Ascending aorta (tissue), 2 donors: ENCODE results near the gene MESP1. TPM values are rescaled to one million over a fixed set of nuclear protein-coding genes. Genes with fewer than 3 reads are reported as not detected.

Experiments
- DNase-seq, 2 donors: peaks; one replicate each; pipeline ENCODE4 v3.0.0-alpha.2; 2019; ENCODE audit warnings: low spot score in 2 of 2
- H3K27ac ChIP-seq, 2 donors: fragments of 200-600 bp; sonication (generic); one replicate each; pipeline ENCODE4 v1.5.1; 2016 to 2017; ENCODE audit warnings: mild to moderate bottlenecking in 1 of 2
- H3K27me3 ChIP-seq: fragments of 200-600 bp; sonication (generic); one replicate; pipeline ENCODE4 v1.5.1; 2017
- H3K36me3 ChIP-seq, 2 donors: fragments of 200-600 bp; sonication (generic); one replicate each; pipeline ENCODE4 v1.5.1; 2016
- H3K4me1 ChIP-seq, 2 donors: fragments of 200-600 bp; sonication (generic); one replicate each; pipeline ENCODE4 v1.5.1; 2016 to 2017; ENCODE audit warnings: mild to moderate bottlenecking in 1 of 2
- H3K4me3 ChIP-seq, 2 donors: fragments of 200-600 bp; sonication (generic); one replicate each; pipeline ENCODE4 v1.5.1; 2016 to 2017; ENCODE audit warnings: mild to moderate bottlenecking in 1 of 2
- H3K9me3 ChIP-seq, 2 donors: fragments of 200-600 bp; sonication (generic); one replicate each; pipeline ENCODE4 v1.5.1; 2016
- intact Hi-C: fragments of 100-400 bp; cut with DNase I; formaldehyde crosslinking; loops from one replicate; pipeline ENCODE4 v1.15.1; 2023
- total RNA-seq: library from RNA; depleted of rRNA; stranded (reverse); fragments of >200 nt; gene quantifications from one replicate; pipeline ENCODE4 v1.1.0, GENCODE V29; 2016
- TF ChIP-seq, protein P1 (sequence below), 3 experiments: fragments of 200-600 bp in 2 of 3; fragments of 450-650 bp in 1 of 3; sonication (generic) in 2 of 3; IDR thresholded peaks; one replicate each; pipeline ENCODE4 v1.5.1; 2016 to 2019; ENCODE audit warnings: antibody characterized with exemption in 3 of 3, mild to moderate bottlenecking in 1 of 3, moderate library complexity in 1 of 3

Gene MESP1
- total RNA-seq, 1 donor from 2014 or later, result 0.85 TPM

DNA sequence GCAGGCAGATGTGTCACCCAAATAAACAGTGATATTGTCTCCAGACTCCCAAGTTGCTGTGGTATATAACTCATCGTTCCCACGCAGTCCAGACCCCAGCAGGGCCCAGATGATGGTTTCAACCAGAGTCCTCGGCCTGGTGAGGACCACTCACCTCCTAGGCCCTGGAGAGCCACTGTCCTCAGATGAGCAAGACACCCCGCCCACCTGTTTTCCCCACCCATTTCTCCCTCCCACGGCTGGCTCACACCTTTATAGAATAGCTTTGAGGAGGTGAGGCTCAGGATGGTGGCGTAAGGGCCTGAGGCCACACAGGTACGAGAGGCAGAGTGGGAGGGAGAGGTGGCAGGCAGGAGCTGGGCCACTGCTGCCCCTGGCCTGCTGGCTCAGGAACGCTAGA, 7.5 kb downstream of the MESP1 start:
- Histone ChIP-seq H3K27ac (no peak overlapping the region), H3K4me1 (no peaks in the 10 kb centered on the region), H3K9me3 (no peaks in the 10 kb centered on the region), H3K36me3 (no peaks in the 10 kb centered on the region), H3K4me3 (no peak overlapping the region), H3K27me3 (no peaks in the 10 kb centered on the region)
- intact Hi-C loops, result no loop called here
- TF ChIP-seq, protein P1, sequence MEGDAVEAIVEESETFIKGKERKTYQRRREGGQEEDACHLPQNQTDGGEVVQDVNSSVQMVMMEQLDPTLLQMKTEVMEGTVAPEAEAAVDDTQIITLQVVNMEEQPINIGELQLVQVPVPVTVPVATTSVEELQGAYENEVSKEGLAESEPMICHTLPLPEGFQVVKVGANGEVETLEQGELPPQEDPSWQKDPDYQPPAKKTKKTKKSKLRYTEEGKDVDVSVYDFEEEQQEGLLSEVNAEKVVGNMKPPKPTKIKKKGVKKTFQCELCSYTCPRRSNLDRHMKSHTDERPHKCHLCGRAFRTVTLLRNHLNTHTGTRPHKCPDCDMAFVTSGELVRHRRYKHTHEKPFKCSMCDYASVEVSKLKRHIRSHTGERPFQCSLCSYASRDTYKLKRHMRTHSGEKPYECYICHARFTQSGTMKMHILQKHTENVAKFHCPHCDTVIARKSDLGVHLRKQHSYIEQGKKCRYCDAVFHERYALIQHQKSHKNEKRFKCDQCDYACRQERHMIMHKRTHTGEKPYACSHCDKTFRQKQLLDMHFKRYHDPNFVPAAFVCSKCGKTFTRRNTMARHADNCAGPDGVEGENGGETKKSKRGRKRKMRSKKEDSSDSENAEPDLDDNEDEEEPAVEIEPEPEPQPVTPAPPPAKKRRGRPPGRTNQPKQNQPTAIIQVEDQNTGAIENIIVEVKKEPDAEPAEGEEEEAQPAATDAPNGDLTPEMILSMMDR (IDR thresholded peaks at IDR 0.05), result no peak
- DNase-seq, result no peak

DNA sequence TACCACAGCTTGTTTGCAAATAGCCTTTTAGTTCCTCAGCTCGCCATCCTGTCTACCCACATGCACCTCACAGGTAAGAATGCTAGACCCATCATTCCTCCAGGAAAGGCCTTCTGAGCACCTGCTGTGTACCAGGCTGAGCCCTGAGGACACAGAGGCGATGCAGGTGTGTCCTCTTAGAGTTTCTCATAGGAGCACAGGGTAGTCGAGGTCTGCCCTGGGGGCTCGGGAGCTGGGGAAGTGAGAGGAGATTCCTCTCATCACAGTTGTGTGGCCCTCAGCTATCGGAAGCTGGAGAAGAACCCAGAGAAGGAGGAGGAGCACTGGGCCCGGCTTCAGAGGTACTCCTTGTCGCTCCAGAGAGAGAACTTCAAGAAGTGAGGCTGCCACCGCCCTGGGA, 8.0 kb downstream of the MESP1 start:
- intact Hi-C loops, result no loop called here
- Histone ChIP-seq H3K9me3 (no peaks in the 10 kb centered on the region), H3K4me1 (no peaks in the 10 kb centered on the region), H3K27me3 (no peaks in the 10 kb centered on the region), H3K27ac (no peak overlapping the region), H3K4me3 (no peak overlapping the region), H3K36me3 (no peaks in the 10 kb centered on the region)
- no peak for DNase-seq
- TF ChIP-seq, protein P1 (IDR thresholded peaks at IDR 0.05), result no peak

DNA sequence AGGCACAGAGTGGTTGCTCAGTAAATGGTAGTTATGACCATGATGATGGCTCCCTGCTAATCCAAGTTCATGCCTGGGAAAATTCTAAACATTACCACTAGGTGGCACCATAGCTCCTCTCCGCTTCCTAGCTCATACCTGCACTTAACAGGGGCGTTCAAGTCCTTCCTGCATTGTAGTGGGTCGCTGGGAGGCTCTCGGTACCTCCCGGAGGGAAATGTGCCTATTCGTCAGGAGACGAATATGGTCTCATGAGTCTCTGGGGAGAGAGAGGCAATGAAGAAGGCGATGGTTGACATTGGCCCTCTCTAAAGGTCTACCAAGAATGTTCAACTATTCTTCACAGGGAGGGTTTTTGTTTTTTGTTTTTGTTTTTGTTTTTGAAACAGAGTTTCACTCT, 10.9 kb downstream of the MESP1 start:
- TF ChIP-seq, protein P1 (IDR thresholded peaks at IDR 0.05), result peak; percentile 84 to 92 (median 87)
- Histone ChIP-seq H3K9me3 (no peaks in the 10 kb centered on the region), H3K27ac (no peak overlapping the region), H3K36me3 (no peaks in the 10 kb centered on the region), H3K4me1 (no peaks in the 10 kb centered on the region), H3K27me3 (no peaks in the 10 kb centered on the region), H3K4me3 (no peak overlapping the region)
- DNase-seq, result peak in 1 of 2 donors; percentile 77
- intact Hi-C loops, result no loop called here

DNA sequence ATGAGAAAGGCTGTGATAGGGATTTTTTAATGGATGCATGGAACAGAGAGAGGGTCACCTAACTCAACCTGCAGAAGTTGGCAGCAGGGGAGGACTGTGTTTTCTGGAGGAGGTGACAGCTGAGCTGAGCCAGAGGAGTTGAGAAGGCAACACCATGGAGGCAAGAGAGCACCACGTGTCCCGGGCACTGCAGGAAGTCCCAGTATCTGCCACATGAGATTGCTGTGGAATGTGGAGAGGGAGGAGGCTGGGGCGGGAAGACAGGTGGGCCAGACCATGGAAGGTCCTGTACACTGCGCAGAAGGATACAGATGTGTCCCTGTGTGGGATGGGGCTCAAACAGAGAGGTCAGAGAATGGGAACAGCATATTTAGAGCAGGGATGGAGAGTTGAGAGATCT, 15.3 kb downstream of the MESP1 start:
- Histone ChIP-seq H3K4me1 (no peaks in the 10 kb centered on the region), H3K9me3 (no peaks in the 10 kb centered on the region), H3K36me3 (no peaks in the 10 kb centered on the region), H3K27me3 (no peaks in the 10 kb centered on the region), H3K27ac (no peak overlapping the region), H3K4me3 (no peak overlapping the region)
- TF ChIP-seq, protein P1 (IDR thresholded peaks at IDR 0.05), result no peak
- intact Hi-C loops, result no loop called here
- DNase-seq, result no peak

DNA sequence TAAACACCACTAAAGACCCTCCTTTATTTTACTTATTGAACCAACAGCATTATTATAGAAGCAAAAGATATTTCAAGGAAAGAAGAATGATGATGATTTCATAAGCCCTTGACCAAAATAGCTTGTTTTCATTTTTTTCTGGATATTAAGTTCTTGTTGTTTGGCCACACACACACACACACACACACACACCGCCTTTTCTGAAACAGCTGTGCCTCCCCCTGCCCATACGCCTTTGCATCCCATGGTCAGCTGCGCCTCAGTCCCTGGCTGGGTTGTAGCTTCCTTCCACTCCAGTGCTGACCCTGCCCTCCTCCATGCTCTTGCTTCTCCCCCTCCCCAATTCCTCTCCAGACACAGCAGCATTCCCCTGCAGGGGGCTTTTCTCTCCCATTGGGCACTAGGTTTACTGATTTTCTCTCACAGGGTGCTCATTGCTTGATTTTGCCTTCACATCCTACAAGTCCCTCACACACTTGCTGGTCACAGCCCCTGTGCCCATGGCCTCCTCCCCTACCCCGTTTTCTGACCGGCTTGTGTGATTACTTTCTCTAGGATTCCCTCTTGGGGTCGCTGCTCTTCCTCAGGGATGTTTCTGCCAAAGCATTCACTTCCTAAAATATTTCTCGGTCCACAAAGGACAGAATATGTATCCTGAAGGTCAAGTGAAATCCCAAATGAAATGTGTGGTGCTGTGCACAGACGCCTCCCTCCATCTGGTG, 18.4 kb downstream of the MESP1 start:
- H3K36me3 ChIP-seq, result no peaks in the 10 kb centered on the region
- TF ChIP-seq, protein P1 (IDR thresholded peaks at IDR 0.05), result no peak
- peak in 1 of 2 donors; percentile 7 for DNase-seq
- no peaks in the 10 kb centered on the region for H3K27me3 ChIP-seq
- no peak overlapping the region for H3K27ac ChIP-seq
- H3K4me1 ChIP-seq, result no peaks in the 10 kb centered on the region
- no peak overlapping the region for H3K4me3 ChIP-seq
- H3K9me3 ChIP-seq, result no peaks in the 10 kb centered on the region
- intact Hi-C loops, result no loop called here
